HUES48 (cell line): Measurements from ENCODE around the gene MMP20.

Experiments used
- H3K27ac ChIP-seq: one replicate; pipeline ENCODE4 v1.7.0; 2013; ENCODE audit warnings: low read depth, low read length, inconsistent platforms
- H3K27me3 ChIP-seq: 2 replicates; pipeline ENCODE4 v1.6.1; 2013; ENCODE audit warnings: mild to moderate bottlenecking, low read length; ENCODE audit not compliant: control insufficient read depth, insufficient read depth
- H3K36me3 ChIP-seq: 2 replicates; pipeline ENCODE4 v1.6.1; 2013; ENCODE audit warnings: low read length; ENCODE audit not compliant: control insufficient read depth, insufficient read depth
- H3K4me1 ChIP-seq: 2 replicates; pipeline ENCODE4 v1.6.1; 2013; ENCODE audit warnings: mild to moderate bottlenecking, low read length; ENCODE audit not compliant: control insufficient read depth, insufficient read depth
- H3K4me3 ChIP-seq: 2 replicates; pipeline ENCODE4 v1.5.1; 2013; ENCODE audit warnings: mild to moderate bottlenecking, low read depth, low read length
- H3K9ac ChIP-seq: 2 replicates; pipeline ENCODE4 v1.6.1; 2013; ENCODE audit warnings: mild to moderate bottlenecking, low read depth, low read length, moderate library complexity
- H3K9me3 ChIP-seq: 2 replicates; pipeline ENCODE4 v1.6.1; 2013; ENCODE audit warnings: low read length; ENCODE audit not compliant: control insufficient read depth, insufficient read depth

The MMP20 gene

GRCh38 chr11:102622258-102622657, 2.9 kb downstream of the MMP20 start:
- H3K4me1 ChIP-seq: peaks cover 6% of the 10 kb centered on the region; the same call in 1 of the 2 replicates
- no peaks in the 10 kb centered on the region for H3K36me3 ChIP-seq
- no peaks in the 10 kb centered on the region for H3K27me3 ChIP-seq
- no peak overlapping the region for H3K27ac ChIP-seq
- no peak overlapping the region for H3K9ac ChIP-seq
- no peaks in the 10 kb centered on the region for H3K9me3 ChIP-seq
- no peak overlapping the region for H3K4me3 ChIP-seq

- no peaks in the 10 kb centered on the region for H3K27me3 ChIP-seq
- H3K36me3 ChIP-seq: no peaks in the 10 kb centered on the region
- H3K9me3 ChIP-seq: no peaks in the 10 kb centered on the region
- H3K27ac ChIP-seq: no peak overlapping the region
- no peak overlapping the region for H3K9ac ChIP-seq
- no peak overlapping the region for H3K4me3 ChIP-seq
- peaks cover 6% of the 10 kb centered on the region; the same call in 1 of the 2 replicates for H3K4me1 ChIP-seq
These were observed 4.1 kb downstream of the MMP20 start for GRCh38 chr11:102620818-102621561.

GRCh38 chr11:102620179-102620578, 5.0 kb downstream of the MMP20 start:
- H3K9ac ChIP-seq: no peak overlapping the region
- H3K4me1 ChIP-seq: peaks cover 13% of the 10 kb centered on the region; the same call in 1 of the 2 replicates
- no peaks in the 10 kb centered on the region for H3K9me3 ChIP-seq
- no peak overlapping the region for H3K4me3 ChIP-seq
- H3K27me3 ChIP-seq: no peaks in the 10 kb centered on the region
- H3K27ac ChIP-seq: no peak overlapping the region
- H3K36me3 ChIP-seq: no peaks in the 10 kb centered on the region

GRCh38 chr11:102617466-102618008, 7.6 kb downstream of the MMP20 start:
- Histone ChIP-seq H3K27me3 (no peaks in the 10 kb centered on the region), H3K36me3 (no peaks in the 10 kb centered on the region), H3K9ac (no peak overlapping the region)

GRCh38 chr11:102615894-102616432, 9.2 kb downstream of the MMP20 start:
- Histone ChIP-seq H3K4me3 (no peak overlapping the region), H3K9me3 (no peaks in the 10 kb centered on the region), H3K27ac (no peak overlapping the region), H3K27me3 (no peaks in the 10 kb centered on the region), H3K9ac (no peak overlapping the region), H3K36me3 (no peaks in the 10 kb centered on the region), H3K4me1 (peaks cover 31% of the 10 kb centered on the region)

More at GRCh38 chr11:102617466-102618008, 7.6 kb downstream of the MMP20 start:
- Histone ChIP-seq H3K4me1 (peaks cover 31% of the 10 kb centered on the region), H3K27ac (peak overlapping the region; percentile 29), H3K9me3 (no peaks in the 10 kb centered on the region), H3K4me3 (no peak overlapping the region)

GRCh38 chr11:102615077-102615893, 9.8 kb downstream of the MMP20 start:
- no peak overlapping the region for H3K9ac ChIP-seq
- no peaks in the 10 kb centered on the region for H3K27me3 ChIP-seq
- no peak overlapping the region for H3K27ac ChIP-seq
- H3K36me3 ChIP-seq: no peaks in the 10 kb centered on the region
- no peak overlapping the region for H3K4me3 ChIP-seq
- peaks cover 31% of the 10 kb centered on the region for H3K4me1 ChIP-seq
- H3K9me3 ChIP-seq: no peaks in the 10 kb centered on the region

GRCh38 chr11:102614485-102614884, 10.6 kb downstream of the MMP20 start:
- H3K9me3 ChIP-seq: no peaks in the 10 kb centered on the region
- H3K27me3 ChIP-seq: no peaks in the 10 kb centered on the region
- H3K27ac ChIP-seq: peak overlapping the region; percentile 94
- H3K4me1 ChIP-seq: peaks cover 31% of the 10 kb centered on the region
- H3K4me3 ChIP-seq: no peak overlapping the region
- no peak overlapping the region for H3K9ac ChIP-seq
- H3K36me3 ChIP-seq: no peaks in the 10 kb centered on the region

- H3K4me3 ChIP-seq: peak overlapping the region; percentile 33; the same call in 1 of the 2 replicates
- H3K9me3 ChIP-seq: no peaks in the 10 kb centered on the region
- peak overlapping the region; percentile 94 for H3K27ac ChIP-seq
These were observed 11.1 kb downstream of the MMP20 start for GRCh38 chr11:102614031-102614430.

GRCh38 chr11:102613450-102613849, 11.7 kb downstream of the MMP20 start:
- Histone ChIP-seq H3K4me1 (peaks cover 31% of the 10 kb centered on the region), H3K9ac (peak overlapping the region; percentile 27; the same call in 1 of the 2 replicates), H3K27me3 (no peaks in the 10 kb centered on the region), H3K27ac (peak overlapping the region; percentile 94), H3K4me3 (peak overlapping the region; percentile 33), H3K36me3 (no peaks in the 10 kb centered on the region), H3K9me3 (no peaks in the 10 kb centered on the region)

More at GRCh38 chr11:102614031-102614430, 11.1 kb downstream of the MMP20 start:
- Histone ChIP-seq H3K36me3 (no peaks in the 10 kb centered on the region), H3K9ac (no peak overlapping the region), H3K4me1 (peaks cover 31% of the 10 kb centered on the region), H3K27me3 (no peaks in the 10 kb centered on the region)

GRCh38 chr11:102611291-102611690, 13.8 kb downstream of the MMP20 start:
- H3K4me3 ChIP-seq: no peak overlapping the region
- no peaks in the 10 kb centered on the region for H3K9me3 ChIP-seq
- H3K36me3 ChIP-seq: no peaks in the 10 kb centered on the region
- peaks cover 24% of the 10 kb centered on the region for H3K4me1 ChIP-seq
- no peak overlapping the region for H3K27ac ChIP-seq
- no peak overlapping the region for H3K9ac ChIP-seq
- H3K27me3 ChIP-seq: no peaks in the 10 kb centered on the region
